GM19043 (cell line): ENCODE results near the gene DAG1.
"Not testable (repeated sequence)": the region's sequence is repeated elsewhere in the genome, so short reads cannot be mapped to it uniquely, and the experiment has no call there.

Experiments
- ATAC-seq: cut with Tn5 transposase; IDR thresholded peaks from one replicate; pipeline ENCODE4 v1.9.1; 2021; ENCODE audit warnings: low read depth; ENCODE audit not compliant: unreplicated experiment

DAG1 gene

GRCh38 chr3:49469037-49469935 lies 781 bp upstream of the DAG1 start:
- ATAC-seq, result peak; percentile 9

DNA sequence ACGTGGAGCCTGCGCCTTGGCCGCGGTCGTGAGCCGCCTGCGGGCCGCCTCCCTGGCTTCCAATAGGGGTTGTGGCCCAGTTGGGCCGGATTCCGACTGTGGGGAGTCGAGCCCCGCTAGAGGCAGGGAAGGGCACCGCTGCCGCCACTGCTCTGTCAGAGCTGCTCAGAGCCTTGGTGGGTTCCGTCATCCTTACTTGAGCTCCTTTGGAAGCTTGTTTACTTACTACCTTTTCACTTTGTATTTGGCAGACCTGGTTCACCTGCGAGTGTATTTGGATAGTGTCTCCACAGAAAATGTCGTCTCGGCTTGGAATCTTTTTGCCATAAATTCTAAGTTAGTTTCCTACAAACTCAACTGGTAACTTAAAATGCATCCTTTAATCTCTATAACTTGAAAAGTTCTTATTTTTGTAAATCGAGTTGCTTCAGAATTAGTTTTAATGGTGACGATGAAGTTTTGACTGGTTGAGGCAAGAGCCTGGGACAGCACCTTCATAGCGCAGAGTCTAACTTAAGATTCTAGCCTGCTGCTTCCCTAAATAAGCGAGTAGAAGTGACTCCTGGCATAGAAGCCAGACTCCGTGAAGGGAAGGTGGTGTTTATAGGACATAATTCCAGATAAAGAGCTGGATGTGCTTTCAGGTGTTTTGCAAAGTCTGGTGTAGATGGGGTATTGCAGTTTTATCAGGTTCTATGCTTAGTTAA lies 800 bp downstream of the DAG1 start:
- peak; percentile 9 for ATAC-seq

GRCh38 chr3:49471856-49472495 lies 1.9 kb downstream of the DAG1 start:
- no peak for ATAC-seq

DNA sequence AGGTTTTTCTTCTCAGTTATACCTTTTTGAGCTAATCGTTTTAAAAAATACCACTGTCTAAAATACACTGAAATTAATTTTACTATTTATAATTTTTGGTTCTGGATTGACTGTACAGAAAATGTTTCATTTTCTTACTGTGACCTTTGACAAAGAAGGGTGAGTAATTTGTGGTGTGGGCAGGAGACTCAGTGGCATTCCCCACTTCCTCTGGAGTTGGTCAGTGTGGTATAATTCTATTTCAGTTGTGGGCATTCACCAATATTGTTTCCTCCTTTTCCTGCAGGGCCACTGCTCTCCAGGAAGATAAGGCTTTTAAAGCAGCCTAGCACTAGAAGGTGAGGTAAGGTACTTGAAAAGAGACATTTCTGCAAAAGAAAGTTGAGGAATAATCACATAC lies 6.5 kb downstream of the DAG1 start:
- no peak for ATAC-seq

DNA sequence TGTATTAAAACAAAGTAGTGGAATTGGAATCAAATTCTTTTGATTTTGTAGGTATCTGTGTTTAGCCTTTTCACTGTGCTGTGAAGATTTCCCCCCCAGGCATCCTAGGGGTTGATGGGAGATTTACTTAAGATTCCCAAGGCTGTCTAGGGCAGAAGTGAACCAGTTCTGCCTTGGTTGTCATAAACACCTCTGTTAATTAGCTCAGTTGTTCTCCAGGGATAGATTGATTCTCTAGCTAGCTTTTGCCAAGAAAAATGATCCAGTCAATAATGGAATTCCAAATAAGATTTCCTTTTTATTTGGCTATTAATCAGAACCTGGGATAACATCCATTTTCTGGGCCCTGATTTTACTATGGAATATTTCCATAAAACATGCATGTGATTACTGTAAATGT lies 12.7 kb downstream of the DAG1 start:
- ATAC-seq, result no peak

DNA sequence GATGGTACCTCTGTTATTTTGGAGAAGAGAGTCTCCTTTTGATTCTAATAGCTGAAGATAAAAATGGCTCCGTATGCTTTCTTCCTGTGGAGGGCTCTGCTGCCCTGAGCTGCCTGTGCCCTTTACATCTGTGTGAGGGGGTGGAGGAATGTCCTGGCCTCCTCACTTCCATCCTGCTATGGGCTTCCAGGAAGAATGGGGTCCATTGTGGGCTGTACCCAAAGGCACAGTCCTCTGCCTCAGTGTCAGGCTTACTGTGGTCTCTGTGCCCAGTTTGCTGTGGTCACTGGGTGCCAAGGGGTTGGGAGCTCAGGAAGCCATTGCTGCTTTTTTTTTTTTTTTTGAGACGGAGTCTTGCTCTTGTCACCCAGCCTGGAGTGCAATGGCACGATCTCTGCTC lies 14.4 kb downstream of the DAG1 start:
- ATAC-seq, result no peak

DNA sequence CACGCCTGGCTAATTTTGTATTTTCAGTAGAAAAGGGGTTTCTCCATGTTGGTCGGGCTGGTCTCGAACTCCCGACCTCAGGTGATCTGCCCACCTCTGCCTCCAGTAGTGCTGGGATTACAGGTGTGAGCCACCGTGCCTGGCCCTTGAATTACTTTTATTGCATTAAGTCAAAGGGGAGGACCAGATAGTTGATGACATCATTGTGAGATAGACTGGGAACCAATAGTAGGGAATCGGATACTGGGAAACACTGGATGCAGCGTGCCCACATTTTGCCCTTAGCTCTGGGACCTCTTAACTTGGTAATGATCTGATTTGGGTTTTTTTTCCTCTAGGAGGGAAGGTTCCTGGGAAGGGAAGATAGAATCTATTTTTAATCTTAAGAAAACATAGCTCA lies 19.2 kb downstream of the DAG1 start:
- no peak for ATAC-seq

DNA sequence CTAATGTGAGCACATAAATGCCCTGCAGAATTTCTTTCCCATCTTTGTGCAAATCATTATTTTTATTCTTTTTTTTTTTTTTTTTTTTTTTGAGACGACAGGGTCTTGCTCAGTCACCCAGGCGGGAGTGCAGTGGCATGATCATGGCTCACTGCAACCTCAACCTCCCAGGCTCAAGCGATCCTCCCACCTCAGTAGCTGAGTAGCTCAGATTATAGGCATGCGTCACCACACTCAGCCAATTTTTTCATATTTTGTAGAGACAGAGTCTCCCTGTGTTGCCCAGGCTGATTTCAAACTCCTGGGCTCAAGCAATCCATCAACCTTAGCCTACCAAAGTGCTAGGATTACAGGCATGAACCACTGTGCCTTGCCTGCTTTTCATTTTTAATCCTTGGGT lies 22.9 kb downstream of the DAG1 start:
- ATAC-seq, result no peak

GRCh38 chr3:49493901-49494300 lies 23.8 kb downstream of the DAG1 start:
- no peak for ATAC-seq

DNA sequence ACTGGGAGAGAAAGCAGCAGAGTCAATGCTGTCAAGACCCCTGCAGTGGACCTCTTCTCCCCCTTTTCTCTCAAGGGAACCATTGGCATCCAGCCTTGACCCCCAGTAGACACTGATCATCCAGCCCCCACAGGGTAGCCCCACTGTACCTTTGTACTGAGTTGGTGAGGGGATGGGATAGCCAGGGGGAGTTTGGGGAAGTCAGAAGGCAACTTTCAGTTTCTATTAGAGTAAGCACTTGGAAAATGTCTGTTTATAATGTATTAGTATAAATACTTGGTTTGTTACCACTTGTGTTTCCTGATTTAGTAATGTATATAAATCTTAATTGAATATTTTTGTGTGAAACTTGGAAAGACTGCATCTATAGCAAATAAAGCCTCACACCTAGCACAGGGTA lies 25.0 kb downstream of the DAG1 start:
- no peak for ATAC-seq

DNA sequence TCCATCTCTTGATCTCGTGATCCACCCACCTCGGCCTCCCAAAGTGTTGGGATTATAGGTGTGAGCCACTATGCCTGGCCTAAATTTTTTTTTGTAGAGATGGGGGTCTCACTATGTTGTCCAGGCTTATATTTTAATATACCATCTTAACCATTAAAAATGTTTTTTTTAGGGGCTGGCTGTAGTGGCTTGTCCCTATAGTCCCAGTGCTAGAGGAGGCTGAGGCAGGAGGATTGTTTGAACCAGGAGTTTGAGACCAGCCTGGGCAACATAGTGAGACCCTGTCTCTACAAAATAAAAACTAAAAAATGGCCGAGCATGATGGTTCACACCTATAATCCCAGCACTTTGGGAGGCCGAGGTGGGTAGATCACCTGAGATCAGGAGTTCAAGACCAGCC lies 26.8 kb downstream of the DAG1 start:
- ATAC-seq, result not testable (repeated sequence)

DNA sequence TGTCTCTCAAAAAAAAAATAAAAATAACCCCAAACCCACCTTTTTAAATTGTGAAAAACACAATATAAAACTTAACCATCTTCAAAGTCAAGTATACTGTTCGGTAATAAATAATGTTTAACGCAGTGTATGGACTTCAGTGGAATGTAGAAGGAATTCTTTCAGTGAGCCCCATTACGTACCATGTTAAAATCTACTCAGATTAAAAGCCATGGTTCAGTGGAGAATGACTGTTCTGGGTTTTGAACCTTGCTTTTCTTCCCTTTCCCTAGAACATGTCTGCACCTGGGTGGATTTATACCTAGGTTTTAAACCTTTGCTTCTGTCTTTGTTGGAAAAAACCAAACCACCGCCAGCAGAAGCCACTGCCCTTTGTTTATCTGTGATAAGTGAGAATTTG lies 27.5 kb downstream of the DAG1 start:
- no peak for ATAC-seq

- ATAC-seq, result no peak
Measured at GRCh38 chr3:49498239-49498638, 28.2 kb downstream of the DAG1 start.

DNA sequence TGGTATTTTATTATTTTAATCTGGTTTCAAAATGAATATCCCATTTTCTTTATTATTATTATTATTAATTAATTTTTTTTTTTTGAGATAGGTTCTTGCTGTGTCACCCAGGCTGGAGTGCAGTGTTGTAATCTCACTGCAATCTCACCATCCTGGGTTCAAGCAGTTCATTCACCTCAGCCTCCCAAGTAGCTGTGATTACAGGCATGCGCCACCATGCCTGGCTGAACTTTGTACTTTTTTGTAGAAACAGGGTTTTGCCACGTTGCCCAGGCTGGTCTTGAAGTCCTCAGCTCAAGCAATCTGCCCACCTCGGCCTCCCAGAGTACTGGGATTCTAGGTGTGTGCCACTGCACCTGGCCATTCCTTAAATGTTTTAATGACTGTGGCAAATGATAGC lies 28.6 kb downstream of the DAG1 start:
- no peak for ATAC-seq

GRCh38 chr3:49500205-49500731 lies 30.2 kb downstream of the DAG1 start:
- no peak for ATAC-seq

DNA sequence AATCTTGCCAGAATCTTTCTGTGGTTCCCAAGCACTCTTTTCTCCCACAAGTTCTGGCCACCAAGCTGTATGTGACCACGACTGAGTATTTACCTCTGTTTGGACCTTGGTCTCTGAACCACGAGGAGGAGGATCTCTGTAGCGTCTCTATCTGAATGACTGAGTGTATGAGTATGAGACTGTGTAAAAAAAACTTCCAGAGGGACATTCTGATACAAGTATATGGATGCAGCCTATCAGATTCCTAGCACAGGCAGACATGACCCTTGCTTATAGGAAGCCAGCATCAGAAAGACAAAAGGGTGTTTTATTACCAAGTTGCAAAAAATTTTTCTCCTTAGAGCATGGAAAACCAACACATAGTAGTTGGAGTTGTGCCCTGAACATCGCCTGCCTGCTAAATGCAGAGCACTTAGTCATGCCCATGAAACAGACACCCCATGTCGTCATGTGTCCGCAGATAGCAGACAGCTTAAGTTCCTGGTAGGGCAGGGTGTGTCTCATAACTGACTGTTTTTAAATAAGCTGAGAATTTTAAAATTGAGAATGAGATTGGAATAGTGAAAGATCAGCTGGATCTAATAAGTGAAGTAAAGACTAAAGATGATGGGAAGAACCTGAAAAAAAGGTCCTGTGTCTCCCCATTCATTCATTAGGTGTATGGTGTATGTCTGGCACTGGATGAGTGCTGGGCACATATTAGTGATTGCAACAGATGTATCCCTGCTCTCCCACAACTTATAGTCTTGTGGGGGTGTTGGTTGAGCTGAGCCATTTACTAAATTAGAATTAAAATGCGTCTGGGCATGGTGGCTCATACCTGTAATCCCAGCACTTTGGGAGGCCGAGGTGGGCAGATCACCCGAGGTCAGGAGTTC lies 30.9 kb downstream of the DAG1 start:
- ATAC-seq, result no peak

DNA sequence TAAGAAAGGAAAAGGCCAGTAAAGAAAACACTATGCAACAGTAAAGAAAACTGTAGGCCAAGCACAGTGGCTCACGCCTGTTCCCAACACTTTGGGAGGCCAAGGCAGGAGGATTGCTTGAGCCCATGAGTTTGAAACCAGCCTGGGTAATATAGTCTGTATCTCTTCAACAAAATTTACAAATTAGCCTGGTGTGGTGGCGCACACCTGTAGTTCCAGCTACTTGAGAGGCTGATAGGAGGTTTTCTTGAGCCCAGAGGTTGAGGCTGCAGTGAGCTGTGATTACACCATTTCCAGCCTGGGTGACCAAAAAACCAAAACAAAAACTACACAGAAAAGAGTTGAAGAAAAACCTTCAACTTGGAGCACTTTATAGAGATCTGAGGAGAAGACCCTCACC lies 31.8 kb downstream of the DAG1 start:
- no peak for ATAC-seq

GRCh38 chr3:49506906-49507305 lies 36.8 kb downstream of the DAG1 start:
- ATAC-seq, result no peak

DNA sequence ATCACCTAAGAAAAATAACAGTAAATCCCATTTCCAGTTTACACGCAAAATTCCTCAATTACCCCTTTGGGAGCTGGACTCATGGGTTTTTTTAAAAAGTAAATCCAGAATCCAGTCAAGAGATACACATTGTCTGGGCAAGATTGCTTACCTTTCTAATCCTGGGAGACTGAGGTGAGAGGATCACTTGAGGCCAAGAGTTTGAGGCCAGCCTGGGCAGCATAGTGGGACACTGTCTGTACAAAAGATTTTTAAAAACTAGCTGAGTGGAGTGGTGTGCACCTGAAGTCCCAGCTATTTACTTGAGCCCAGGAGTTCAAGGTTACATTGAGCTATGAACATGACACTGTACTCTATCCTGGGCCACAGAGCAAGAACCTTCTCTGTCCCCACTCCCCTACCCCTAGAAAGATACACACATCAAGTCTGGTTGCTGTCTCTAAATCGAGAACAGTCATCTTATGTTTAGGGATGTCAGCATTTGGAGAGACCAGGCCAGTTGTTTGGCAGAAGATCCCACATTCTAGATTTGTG lies 39.0 kb downstream of the DAG1 start:
- ATAC-seq, result no peak

- no peak for ATAC-seq
Measured at GRCh38 chr3:49511639-49512038, 41.6 kb downstream of the DAG1 start.
